NCI-H187 (cell line): ENCODE measurements around the gene ITSN1.

Experiments
- DNase-seq, 2 experiments: peaks; one replicate each; lab custom pipeline; 2025; lab: John Stamatoyannopoulos, UW

Gene ITSN1

DNA sequence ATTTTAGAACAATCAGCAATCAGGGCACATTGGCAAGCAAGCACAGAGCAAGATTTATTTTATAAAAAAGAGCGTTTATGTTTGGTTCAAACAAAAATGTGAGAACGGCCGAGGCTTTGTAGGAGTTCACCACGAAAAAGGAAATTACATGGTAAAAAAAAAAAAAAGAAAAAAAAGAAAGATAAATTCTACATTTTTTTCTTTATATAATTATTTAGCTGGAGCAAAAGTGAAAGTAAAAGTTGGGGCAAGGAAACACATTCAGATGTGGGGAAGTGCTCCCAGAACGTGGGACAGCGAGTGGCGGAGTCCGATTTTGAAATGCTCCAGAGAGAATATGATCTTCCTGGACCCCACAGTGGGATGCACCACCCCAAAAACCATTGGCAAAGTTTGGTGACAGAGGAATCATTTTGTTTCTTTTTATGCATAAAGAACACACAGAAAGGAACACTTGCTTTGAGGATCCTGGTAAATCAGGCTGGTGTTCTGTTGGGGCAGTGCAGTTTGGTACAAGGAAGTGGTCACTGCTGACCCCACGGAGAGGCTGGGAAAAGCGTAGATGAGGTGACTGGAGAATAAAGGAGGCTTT lies 289.6 kb downstream of the ITSN1 start:
- DNase-seq, result no peak

DNA sequence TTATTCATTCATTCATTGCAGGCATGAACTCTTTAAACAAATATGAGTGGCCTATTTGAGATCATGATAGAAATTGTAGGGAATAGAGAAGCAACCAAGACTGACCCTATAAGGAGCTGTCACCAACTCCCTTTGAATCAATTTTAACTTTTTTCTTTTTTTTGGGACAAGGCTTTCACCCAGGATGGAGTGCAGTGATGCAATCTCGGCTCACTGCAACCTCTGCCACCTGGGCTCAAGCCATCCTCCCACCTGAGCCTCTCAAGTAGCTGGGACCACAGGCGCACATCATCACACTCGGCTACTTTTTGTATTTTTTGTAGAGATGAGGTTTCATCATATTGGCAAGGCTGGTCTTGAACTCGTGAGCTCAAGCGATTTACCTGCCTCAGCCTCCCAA lies 290.4 kb downstream of the ITSN1 start:
- DNase-seq, result no peak

DNA sequence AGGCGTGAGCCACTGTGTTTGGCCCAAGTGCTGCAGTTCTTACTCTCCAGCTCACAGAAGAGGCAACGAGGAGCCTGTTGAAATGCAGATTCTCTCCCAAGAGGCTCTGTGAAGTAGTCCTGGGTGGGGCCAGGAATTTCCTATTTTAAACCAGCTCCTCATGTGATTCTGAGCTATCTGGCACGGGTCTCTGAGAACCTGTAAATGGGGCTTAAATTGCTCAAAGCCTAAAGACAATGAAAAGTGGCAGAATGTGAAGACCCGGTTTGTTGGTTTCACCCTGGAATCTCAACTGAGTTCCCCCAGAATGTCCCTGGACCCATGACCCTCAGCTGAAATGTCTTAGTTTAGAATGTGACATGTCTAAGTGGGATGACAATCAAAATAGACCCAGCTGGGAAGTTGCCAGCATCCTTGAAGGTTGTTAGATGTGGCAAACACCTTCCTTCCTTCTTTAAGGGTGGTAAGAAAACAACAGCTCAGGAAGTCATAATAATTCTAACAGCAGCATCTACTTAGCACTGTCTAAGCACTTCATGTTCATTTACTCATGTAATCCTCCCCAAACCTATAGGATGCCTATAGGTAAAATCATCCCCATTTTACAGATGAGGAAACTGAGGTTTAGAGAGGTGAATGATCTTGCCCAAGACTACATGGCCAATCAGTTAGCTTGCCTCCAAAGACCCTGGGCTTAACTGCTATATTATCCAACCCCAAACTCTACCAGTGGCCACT lies 294.2 kb downstream of the ITSN1 start:
- DNase-seq, result peak in 1 of 2 experiments; percentile 15

DNA sequence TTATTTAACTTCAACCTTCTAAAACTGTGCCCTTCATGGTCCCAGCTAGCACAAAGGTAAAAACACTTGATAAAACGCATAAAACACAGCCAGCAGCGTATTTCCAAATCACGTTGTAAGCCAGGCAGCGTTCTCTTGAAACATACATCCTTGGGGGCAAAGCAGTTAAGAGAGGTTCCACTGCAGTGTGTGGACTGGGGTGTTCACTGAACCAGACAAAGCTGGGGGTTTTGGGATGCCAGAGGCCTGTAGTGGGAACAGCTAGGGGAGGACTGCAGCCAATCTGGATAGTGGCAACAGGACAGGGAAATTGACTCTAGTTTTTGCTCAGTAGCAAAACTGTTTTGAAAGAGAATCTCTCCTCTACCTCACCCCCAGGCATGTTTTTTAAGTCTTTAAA lies 294.8 kb downstream of the ITSN1 start:
- no peak for DNase-seq

DNA sequence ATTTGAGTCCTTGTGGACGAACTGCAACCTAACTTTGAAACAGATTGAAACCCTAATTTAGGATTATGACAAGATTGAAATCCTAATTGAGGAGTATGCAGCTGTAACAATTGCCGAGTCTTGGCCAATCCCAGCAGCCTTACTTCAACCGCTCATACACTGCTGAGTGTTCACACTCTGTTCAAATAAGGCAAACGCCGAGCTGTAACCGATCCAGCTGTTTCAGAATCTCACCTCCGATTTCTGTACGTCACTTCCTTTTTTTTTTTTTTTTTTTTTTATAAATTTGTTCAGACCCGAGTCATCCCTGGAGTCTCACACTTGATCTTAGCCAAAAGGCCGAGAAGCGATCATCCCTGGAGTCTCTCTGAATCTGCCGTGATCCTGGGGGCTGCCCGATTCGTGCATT lies 295.6 kb downstream of the ITSN1 start:
- no peak for DNase-seq

DNA sequence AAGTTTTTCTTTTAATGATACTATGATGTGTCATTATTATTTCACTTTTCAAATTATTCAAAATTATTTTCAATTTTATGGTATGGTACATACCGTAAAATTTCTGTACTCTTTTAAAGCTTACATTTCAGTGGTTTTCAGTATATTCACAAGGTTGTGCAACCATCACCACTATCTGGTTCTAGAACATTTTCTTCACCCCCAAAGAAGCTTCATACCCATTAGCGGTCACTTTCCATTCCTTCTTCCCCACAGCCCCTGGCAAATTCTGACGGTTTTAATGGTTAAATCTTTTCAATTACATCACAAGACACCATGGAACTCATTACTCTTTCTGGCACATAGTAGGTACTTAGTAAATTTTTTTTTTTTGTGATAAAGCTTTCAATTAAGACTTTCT lies 296.1 kb downstream of the ITSN1 start:
- no peak for DNase-seq

DNA sequence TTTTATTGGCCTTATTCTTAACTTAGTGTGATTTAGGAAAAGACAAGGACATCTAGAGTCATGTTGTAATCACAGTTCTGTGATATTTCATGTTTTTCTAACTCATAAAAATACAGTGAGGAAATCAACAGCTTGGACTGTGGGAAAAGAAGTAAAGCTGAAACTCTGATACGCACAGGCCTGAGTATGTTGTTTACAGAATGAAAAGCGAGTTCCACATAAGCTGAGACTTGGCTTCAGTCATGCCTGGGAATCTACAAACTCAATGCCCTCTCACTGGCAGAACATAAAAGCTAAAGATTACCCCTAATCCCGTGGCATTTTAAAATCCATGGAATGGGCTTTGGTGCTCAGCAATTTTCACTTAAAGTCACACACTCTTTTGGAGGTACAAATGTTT lies 296.9 kb downstream of the ITSN1 start:
- DNase-seq, result no peak

DNA sequence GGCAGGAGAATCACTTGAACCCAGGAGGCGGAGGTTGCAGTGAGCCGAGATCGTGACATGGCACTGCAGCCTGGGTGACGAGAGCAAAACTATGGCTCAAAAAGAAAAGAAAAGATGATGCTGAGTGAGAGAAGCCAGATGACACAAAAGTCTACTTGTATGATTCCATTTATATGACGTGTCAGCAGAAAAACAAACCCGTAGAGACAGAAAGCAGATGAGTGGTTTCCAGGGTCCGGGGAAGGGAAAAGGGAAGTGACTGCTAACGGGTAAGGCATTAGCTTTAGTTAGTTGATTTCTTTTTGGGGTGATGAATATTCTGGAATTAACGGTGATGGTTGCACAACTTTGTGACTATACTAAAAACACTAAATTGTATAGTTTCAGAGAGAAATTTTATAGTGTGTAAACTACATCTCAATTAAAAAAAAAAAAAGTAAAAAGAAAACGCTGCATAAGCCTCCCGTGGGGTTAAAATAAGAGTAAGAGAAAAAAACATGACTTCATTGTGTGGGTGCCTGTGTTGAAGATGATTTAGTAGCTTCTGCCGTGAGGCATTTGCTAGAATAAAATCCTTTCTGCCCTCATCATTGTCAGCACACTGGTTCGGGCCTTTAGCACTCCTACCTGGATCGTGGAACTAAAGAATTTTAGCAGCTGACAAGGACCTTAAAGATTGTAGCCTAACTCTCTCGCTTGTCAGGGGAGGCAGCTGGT lies 298.0 kb downstream of the ITSN1 start:
- no peak for DNase-seq

DNA sequence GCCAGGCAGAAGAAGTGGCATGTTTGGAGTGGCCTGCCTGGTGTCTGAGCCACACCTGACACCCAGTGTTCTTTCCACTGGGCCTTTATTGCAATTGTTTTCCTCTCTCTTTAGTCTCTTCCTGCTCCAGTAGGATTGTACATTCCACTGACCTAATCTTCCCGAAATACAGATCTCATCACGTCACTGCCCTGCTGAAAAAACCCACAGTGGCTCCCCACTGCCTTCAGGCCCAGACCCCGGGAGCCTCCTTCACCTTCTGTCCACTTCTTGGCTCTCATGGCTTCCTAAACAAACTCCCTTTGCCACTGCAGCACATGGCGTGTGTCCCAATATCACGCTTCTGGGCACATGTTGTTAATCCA lies 298.6 kb downstream of the ITSN1 start:
- DNase-seq, result no peak

DNA sequence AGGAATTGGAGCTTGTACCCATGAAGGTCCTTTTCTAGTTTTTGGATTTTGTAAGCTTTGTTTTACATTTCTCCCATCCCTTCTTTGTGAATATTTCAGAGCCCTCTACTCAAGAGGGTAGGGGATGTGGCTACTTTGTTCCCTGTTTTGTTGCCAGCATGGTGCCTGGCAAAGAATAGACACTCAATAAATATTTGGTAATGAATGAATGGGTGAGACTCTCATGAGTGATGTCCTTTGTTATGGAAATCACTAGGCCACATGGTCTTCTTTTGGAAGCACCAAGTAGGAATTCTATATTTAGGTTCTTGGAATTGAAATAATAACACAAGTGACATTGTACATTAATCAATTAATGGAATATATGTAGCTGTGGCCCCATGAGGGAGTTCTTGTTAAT lies 300.1 kb downstream of the ITSN1 start:
- no peak for DNase-seq

DNA sequence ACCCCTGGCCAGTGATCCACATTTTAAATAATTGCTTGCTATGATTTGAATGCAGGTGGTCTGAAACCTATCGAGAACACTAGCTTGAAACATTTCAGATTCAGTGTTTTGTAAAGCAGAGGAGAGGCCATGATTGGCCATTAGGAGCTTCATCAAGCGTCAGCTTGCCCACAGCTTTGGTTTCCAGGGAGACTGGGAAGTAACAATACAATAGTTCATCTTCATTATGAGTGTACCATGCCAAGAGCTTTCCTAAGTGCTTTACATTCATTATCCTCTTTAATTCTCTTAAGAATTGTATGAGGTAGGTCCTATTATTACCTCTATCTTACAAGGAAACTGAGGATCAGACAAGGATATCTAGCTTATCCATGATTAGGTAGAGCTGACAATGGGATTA lies 301.0 kb downstream of the ITSN1 start:
- DNase-seq, result peak in 1 of 2 experiments; percentile 74

DNA sequence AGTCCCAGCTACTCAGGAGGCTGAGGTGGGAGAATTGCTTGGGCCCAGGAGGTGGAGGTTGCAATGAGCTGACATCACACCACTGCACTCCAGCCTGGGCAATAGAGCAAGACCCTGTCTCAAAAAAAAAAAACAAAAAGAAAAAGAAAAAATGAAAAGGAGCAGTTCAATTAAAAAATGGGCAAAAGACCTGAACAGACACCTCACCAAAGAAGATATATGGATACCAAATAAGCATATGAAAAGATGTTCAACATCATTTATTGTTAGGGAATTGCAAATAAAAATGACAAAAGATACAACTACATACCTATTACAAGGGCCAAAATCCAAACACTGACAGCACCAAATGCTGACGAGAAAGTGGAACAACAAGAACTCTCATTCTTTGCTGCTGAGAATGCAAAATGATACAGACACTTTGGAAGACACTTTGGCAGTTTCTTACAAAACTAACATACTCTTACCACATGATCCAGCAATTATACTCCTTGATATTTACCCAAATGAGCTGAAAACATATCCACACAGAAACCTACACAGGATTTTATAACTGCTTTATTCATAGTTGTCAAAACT lies 302.0 kb downstream of the ITSN1 start:
- no peak for DNase-seq

DNA sequence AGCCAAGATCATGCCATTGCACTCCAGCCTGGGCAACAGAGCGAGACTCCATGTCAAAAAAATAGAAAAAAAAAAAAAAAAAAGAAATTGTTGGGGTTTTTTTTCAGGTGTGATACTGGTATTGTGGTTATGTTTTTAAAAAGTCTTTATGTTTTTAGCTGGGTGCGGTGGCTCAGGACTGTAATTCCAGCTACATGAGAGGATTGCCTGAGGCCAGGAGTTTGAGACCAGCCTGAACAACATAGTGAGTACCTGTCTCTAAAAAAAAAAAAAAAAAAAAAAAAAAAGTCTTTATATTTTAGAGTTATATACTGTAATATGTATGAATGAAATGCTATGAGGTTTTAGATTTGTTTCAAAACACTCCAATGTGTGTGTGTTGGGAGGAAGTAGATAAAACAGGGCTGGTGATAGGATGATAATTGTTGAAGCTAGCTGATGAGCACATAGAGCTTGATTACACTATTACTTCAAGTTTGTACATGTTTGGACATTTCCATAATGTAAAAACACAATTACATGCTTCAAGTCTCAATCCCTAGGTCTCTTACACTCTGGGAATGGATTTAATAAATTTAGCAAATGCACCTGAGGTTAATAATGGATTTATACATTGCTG lies 303.5 kb downstream of the ITSN1 start:
- no peak for DNase-seq

DNA sequence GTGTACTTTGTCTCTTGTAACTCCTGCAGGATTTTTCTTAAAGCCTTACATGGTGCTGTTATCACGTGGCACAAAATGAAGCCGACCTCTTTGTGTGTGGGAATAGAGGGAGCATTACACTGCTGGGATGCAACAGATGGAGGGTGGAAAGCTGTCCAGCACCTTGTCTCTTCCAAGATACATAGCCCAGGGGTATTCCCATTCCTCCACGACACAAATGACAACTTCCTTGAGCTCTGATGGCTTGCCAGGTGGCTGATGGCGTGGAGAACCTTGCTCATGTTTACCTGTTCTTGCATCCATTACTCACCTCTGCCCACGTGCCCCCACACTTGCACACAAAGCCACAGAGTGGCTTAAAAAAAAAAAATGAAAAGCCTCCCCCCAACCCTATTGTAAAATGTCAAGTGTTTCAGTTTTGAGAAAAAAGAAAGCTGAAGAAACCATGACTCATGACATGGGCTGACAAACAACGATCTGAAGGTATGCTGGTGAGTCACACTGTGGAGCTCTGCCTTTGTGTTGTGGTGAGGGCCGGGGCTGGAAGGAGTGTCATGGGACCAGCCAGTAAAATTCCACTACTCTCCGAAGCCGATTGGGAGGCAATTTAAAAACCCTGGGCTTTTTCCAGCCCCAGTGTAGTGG lies 305.3 kb downstream of the ITSN1 start:
- no peak for DNase-seq

DNA sequence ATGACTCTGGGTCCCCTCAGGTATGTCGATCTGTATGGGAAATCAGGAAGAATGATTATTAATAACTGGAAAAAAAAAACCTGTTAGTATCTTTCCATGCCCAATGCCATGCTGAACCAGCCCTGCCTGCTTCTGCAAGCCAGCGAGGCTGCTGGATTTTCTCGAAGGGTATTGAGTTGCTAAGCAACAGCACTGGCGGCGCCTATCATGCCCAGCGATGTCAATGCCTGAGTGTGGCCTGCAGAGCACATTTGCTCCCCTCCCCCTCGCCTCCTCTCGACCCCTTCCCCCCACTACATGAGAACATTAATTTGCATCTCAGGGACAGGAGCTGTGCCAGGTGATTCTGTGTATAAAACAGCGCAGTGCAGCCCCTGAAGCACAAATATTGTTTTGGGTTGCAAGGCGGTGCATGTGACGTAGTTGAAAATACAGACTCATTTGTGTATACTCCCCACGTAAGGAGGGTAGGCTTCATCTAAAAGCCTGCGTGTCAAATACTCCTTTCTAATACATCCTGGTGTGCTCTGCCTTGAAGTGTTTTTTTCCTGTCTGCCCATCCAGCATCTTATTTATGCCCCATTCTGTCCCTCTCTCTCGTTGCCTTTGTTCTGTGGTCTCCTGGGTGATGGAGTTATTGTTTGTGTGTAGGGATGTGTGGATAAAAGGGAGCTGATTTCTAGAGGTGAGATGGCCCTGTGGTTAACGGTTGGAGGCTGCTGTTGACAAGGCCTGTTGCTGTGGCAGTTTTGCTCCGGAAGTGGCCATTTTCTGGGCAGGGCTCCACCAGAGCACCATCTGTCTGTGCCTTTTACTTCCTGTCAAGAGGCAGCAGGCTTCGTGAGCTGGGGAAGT lies 306.0 kb downstream of the ITSN1 start:
- DNase-seq, result peak; percentile 47 to 74

DNA sequence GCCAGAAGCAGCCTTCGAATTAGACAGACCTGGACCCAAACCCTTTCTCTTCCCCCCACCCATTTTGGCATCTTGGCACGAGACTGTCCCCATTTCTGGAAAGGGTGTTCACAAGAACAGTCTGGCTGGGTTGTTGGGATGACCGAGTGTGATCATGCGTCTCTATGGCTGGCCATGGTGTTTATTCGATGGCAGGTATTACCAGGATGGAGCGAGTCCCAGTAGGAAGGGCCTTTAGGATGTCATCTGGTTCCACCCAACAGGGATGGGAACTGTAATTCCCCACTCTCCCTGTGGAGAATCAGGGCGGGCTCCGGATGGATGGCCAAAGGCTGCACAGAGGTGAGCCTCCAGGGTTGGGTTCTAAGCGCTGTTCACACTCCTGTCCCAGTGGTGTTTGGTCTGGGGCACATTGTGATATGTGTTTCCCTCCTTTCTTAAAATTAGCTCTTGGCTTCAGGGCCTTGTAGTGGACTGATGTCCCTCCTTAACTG lies 306.7 kb downstream of the ITSN1 start:
- DNase-seq, result no peak
